ENCODE data around the gene CD177.

DNA sequence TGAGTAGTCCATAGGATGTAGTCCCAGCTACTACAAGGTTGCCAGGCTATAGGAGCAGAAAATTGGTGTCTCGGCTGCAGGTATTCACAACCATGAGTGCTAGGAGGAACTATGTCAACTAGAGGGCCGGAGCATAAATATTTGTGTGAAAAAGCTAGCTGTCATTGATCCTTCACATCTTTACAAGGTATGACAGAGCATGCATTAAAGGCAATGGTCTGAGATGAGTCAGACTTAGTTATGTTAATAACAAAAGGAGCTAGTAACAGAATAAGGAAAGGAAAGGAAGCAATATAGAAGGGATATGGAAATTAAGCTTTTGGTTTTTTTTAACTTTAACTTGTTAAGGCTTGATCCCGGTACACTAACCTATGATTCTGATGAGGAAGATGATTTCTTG, 43.3 kb upstream of the CD177 start:
- TF ChIP-seq, protein P1, sequence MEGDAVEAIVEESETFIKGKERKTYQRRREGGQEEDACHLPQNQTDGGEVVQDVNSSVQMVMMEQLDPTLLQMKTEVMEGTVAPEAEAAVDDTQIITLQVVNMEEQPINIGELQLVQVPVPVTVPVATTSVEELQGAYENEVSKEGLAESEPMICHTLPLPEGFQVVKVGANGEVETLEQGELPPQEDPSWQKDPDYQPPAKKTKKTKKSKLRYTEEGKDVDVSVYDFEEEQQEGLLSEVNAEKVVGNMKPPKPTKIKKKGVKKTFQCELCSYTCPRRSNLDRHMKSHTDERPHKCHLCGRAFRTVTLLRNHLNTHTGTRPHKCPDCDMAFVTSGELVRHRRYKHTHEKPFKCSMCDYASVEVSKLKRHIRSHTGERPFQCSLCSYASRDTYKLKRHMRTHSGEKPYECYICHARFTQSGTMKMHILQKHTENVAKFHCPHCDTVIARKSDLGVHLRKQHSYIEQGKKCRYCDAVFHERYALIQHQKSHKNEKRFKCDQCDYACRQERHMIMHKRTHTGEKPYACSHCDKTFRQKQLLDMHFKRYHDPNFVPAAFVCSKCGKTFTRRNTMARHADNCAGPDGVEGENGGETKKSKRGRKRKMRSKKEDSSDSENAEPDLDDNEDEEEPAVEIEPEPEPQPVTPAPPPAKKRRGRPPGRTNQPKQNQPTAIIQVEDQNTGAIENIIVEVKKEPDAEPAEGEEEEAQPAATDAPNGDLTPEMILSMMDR (IDR thresholded peaks at IDR 0.05 in 8 of 11, conservative IDR thresholded peaks at IDR 0.05 in 3 of 11), result no peak
- TF ChIP-seq POLR2AphosphoS5 (IDR thresholded peaks at IDR 0.05) (no peak), POLR2A (IDR thresholded peaks at IDR 0.05) (no peak)
